ENCODE results near the gene SLX4IP. TPM values are rescaled to one million over a fixed set of nuclear protein-coding genes. Genes with fewer than 3 reads are reported as not detected.
A peak's percentile ranks its signal among the peaks of the same experiment; 100 is the strongest.

The SLX4IP gene
- total RNA-seq, 5 donors from 2014 or later (not counting 1 experiment from before 2014, with no cell fraction given), result 4.2 to 5.9 (median 5.2) TPM

DNA sequence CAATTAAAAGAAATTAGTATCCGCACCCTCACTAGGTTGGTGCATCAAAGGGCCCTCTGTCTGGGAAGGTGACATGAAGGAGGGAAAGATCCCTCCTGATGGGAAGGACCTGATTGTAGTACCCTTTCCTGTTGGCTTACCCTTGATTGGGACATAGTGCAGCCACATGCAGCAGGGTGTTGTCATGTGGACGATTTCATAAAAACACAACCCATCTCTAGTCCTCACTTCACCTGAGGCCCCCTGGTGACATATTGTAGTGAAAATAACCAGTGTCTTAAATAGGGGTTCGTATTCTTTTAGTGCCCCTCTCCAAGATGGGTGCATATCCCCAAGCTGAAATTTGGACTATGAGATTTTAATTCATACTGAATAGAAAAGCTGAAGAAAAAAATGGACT, 97.3 kb downstream of the SLX4IP start:
- CTCF ChIA-PET, result interaction anchor here in 1 of 2 donors (0.7 kb wide), 1 partner anchor 64 kb away, joined by 5 read pairs; no protein-coding TSS in a partner anchor
- peaks cover 0 to 9% (median 5%) of the 10 kb centered on the region in 3 donors for H3K4me1 Mint-ChIP-seq
- H3K27ac Mint-ChIP-seq, result no peak overlapping the region
- H3K27me3 Mint-ChIP-seq, result no peaks in the 10 kb centered on the region
- peaks cover 0 to 4% of the 10 kb centered on the region in 2 experiments for H3K4me1 ChIP-seq (ENCODE audit: control insufficient read depth in 1 of 2, extremely low read depth in 1 of 2, insufficient read depth in 2 of 2, low read length in 2 of 2)
- no CpG with 5 or more reads among the region's 3 CpGs for WGBS (ENCODE audit: insufficient coverage)
- no peaks in the 10 kb centered on the region for H3K36me3 ChIP-seq (ENCODE audit: control insufficient read depth in 2 of 2, extremely low read depth in 1 of 2, insufficient read depth in 1 of 2, low read length in 1 of 2)
- H3K9me3 Mint-ChIP-seq, result no peaks in the 10 kb centered on the region
- H3K4me3 ChIP-seq (ENCODE audit: control insufficient read depth in 1 of 2, extremely low read depth in 1 of 2, low read length in 1 of 2), result no peak overlapping the region
- H3K27me3 ChIP-seq (replicated peaks in 1 of 2; ENCODE audit: control insufficient read depth in 2 of 2, extremely low read depth in 1 of 2, insufficient read depth in 2 of 2, low read length in 1 of 2), result no peaks in the 10 kb centered on the region
- no peaks in the 10 kb centered on the region for H3K9me3 ChIP-seq
- H3K36me3 Mint-ChIP-seq, result peaks cover 2% of the 10 kb centered on the region
- DNase-seq (no peak), ATAC-seq (replicated peaks in 1 of 4) (no peak)
- H3K4me3 Mint-ChIP-seq, result no peak overlapping the region
- POLR2A ChIA-PET, result interaction anchor here in 1 of 2 donors (0.6 kb wide), 1 partner anchor 46 kb away, joined by 3 read pairs; no protein-coding TSS in a partner anchor
- H3K27ac ChIP-seq (ENCODE audit: low read length), result no peak overlapping the region

DNA sequence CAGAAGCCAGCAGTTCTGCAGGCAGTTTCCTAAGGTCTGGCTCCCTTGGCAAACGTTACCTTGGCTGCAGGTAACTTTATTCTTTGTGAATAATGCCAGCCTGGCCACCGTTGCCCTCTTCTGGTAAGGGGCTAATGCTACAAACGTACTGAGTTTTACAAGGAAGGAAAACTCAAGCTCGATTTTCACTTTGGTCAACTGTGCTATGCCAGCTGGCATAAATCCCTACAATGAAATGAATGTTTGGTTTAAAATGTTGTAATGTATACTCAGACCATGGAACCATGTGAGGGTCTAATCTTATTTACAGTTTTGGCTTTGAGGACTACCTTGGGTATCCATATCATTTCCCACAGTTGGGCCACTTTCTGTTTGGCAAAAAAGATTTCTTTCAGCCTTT, 101.4 kb downstream of the SLX4IP start:
- Histone ChIP-seq H3K36me3 (ENCODE audit: control insufficient read depth in 2 of 2, extremely low read depth in 1 of 2, insufficient read depth in 1 of 2, low read length in 1 of 2) (no peaks in the 10 kb centered on the region), H3K4me3 (ENCODE audit: control insufficient read depth in 1 of 2, extremely low read depth in 1 of 2, low read length in 1 of 2) (no peak overlapping the region), H3K9me3 (no peaks in the 10 kb centered on the region), H3K4me1 (ENCODE audit: control insufficient read depth in 1 of 2, extremely low read depth in 1 of 2, insufficient read depth in 2 of 2, low read length in 2 of 2) (peaks cover 4 to 9% of the 10 kb centered on the region in 2 experiments), H3K27ac (ENCODE audit: low read length) (no peak overlapping the region), H3K27me3 (replicated peaks in 1 of 2; ENCODE audit: control insufficient read depth in 2 of 2, extremely low read depth in 1 of 2, insufficient read depth in 2 of 2, low read length in 1 of 2) (no peaks in the 10 kb centered on the region)
- no peak overlapping the region for H3K27ac Mint-ChIP-seq
- POLR2A ChIA-PET, result interaction anchor here in 1 of 2 donors (0.6 kb wide), 1 partner anchor 71 kb away, joined by 3 read pairs; no protein-coding TSS in a partner anchor
- no peak overlapping the region for H3K4me3 Mint-ChIP-seq
- peak in 1 of 4 experiments; percentile 51 for ATAC-seq (replicated peaks in 1 of 4)
- H3K9me3 Mint-ChIP-seq, result no peaks in the 10 kb centered on the region
- CTCF ChIA-PET, result interaction anchor here (0.9 to 1.0 kb wide), 2 partner anchors 16 to 23 kb away, joined by 3 to 4 read pairs; no protein-coding TSS in a partner anchor
- peak in 12 of 35 experiments; percentile 4 to 37 (median 9) for DNase-seq
- no peaks in the 10 kb centered on the region for H3K27me3 Mint-ChIP-seq
- H3K4me1 Mint-ChIP-seq, result peaks cover 14 to 29% (median 20%) of the 10 kb centered on the region in 3 donors
- peaks cover 2% of the 10 kb centered on the region for H3K36me3 Mint-ChIP-seq
- WGBS (ENCODE audit: insufficient coverage), result 76% methylated on average over 3 of the region's 4 CpGs

DNA sequence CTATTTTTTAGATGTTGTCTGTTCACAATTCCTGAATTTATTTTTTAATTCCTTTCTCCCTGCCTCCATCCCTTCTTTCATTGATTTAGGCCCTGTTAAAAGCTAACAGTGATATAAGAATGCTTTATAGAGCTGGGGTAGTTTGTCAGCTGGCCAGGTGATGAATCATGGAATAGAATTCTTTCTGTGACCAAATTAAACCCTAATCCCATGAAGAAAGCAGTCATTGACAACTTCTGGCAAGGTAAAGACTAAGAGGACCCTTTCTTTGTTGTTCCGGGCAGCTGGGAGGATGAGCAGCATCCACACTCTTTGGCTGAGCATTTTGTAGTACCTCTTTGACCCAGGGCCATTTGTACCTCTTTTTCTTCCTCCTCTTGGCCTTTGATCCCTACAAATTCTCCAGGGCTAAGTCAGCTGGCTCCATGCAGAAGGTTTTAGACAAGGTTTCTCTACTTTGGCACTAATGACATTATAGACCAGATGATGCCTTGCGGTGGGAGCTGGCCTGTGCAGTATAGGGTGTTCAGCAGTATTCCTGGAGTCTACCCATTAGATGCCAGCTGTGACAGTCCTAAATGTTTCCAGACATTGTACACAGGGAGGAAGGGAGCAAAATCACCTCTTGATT, 102.9 kb downstream of the SLX4IP start:
- H3K9me3 ChIP-seq, result no peaks in the 10 kb centered on the region
- POLR2A ChIA-PET, result no interaction called here
- H3K36me3 ChIP-seq (ENCODE audit: control insufficient read depth in 2 of 2, extremely low read depth in 1 of 2, insufficient read depth in 1 of 2, low read length in 1 of 2), result no peaks in the 10 kb centered on the region
- H3K4me1 Mint-ChIP-seq, result peaks cover 19 to 39% (median 31%) of the 10 kb centered on the region in 3 donors
- no peak overlapping the region for H3K4me3 ChIP-seq (ENCODE audit: control insufficient read depth in 1 of 2, extremely low read depth in 1 of 2, low read length in 1 of 2)
- no peak overlapping the region for H3K27ac ChIP-seq (ENCODE audit: low read length)
- no peak overlapping the region for H3K4me3 Mint-ChIP-seq
- 100% methylated on average over 1 of the region's 2 CpGs for WGBS (ENCODE audit: insufficient coverage)
- ATAC-seq (replicated peaks in 1 of 4) (no peak), DNase-seq (no peak)
- no peaks in the 10 kb centered on the region for H3K27me3 ChIP-seq (replicated peaks in 1 of 2; ENCODE audit: control insufficient read depth in 2 of 2, extremely low read depth in 1 of 2, insufficient read depth in 2 of 2, low read length in 1 of 2)
- H3K36me3 Mint-ChIP-seq, result peaks cover 2% of the 10 kb centered on the region
- H3K27ac Mint-ChIP-seq, result no peak overlapping the region
- H3K4me1 ChIP-seq (ENCODE audit: control insufficient read depth in 1 of 2, extremely low read depth in 1 of 2, insufficient read depth in 2 of 2, low read length in 2 of 2), result peaks cover 4 to 9% of the 10 kb centered on the region in 2 experiments
- CTCF ChIA-PET, result no interaction called here
- no peaks in the 10 kb centered on the region for H3K27me3 Mint-ChIP-seq
- H3K9me3 Mint-ChIP-seq, result no peaks in the 10 kb centered on the region

DNA sequence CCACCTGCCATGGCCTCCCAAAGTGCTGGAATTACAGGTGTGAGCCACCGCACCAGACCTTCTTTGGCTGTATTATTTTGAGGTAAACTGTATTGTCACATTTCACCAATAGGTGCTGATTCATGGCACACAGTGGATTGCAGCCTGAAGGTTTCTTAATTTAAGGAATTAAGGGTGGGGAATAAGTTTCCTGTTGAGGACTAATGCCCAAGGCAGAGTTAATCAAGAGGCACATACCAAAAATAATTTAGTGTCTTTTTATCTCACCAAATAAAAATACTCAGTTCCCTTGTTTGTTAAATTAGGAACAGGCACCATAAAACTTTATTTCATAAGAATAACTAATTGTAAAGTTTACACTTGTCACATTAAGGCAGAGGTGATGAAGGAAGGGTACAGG, 103.7 kb downstream of the SLX4IP start:
- Histone ChIP-seq H3K27me3 (replicated peaks in 1 of 2; ENCODE audit: control insufficient read depth in 2 of 2, extremely low read depth in 1 of 2, insufficient read depth in 2 of 2, low read length in 1 of 2) (no peaks in the 10 kb centered on the region), H3K4me3 (ENCODE audit: control insufficient read depth in 1 of 2, extremely low read depth in 1 of 2, low read length in 1 of 2) (no peak overlapping the region), H3K36me3 (ENCODE audit: control insufficient read depth in 2 of 2, extremely low read depth in 1 of 2, insufficient read depth in 1 of 2, low read length in 1 of 2) (no peaks in the 10 kb centered on the region), H3K9me3 (no peaks in the 10 kb centered on the region), H3K27ac (ENCODE audit: low read length) (no peak overlapping the region), H3K4me1 (ENCODE audit: control insufficient read depth in 1 of 2, extremely low read depth in 1 of 2, insufficient read depth in 2 of 2, low read length in 2 of 2) (peaks cover 4 to 9% of the 10 kb centered on the region in 2 experiments)
- Mint-ChIP-seq H3K9me3 (no peaks in the 10 kb centered on the region), H3K4me3 (no peak overlapping the region), H3K4me1 (peaks cover 25 to 39% (median 31%) of the 10 kb centered on the region in 3 donors), H3K27me3 (no peaks in the 10 kb centered on the region), H3K27ac (no peak overlapping the region), H3K36me3 (peaks cover 2% of the 10 kb centered on the region)
- ChIA-PET POLR2A (no interaction called here), CTCF (no interaction called here)
- no peak for DNase-seq
- ATAC-seq (replicated peaks in 1 of 4), result no peak
- 57% methylated on average over 1 of the region's 1 CpG for WGBS (ENCODE audit: insufficient coverage)

DNA sequence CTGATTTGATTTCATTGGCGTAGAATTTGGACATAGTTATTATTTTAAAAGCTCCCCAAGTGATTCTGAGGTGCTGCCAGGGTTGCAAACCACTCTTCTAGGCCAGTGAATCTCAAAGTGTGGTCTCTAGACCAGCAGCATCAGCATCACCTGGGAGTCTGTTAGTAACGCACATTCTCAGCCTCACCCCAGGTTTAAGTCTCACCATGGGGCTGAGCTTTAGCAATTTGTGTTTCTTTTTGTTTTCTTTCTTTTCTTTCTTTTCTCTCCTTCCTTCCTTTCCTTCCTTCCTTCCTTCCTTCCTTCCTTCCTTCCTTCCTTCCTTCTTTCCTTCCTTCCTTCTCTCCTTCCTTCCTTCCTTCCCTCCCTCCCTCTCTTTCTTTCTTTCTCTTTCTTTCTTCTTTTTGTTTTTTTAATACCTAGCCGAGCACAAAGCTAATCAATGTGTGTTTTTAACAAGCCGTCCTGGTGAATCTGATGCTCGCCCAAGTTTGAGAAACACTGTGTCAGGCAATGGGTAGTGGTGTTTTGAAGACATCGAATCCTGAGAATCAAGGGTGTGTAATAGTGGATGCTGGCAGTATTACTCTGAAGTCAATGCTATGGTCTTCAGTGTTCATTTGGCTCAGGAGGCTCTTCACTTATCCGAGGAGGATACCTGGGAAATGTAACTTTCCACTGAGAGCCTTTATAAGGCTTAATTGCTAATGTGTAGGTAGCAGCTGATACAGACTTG, 104.9 kb downstream of the SLX4IP start:
- Mint-ChIP-seq H3K36me3 (no peaks in the 10 kb centered on the region), H3K9me3 (no peaks in the 10 kb centered on the region), H3K4me1 (peaks cover 25 to 39% (median 34%) of the 10 kb centered on the region in 3 donors), H3K27ac (peak overlapping the region; percentile 17 to 63), H3K27me3 (no peaks in the 10 kb centered on the region), H3K4me3 (peak overlapping the region in 1 of 3 donors; percentile 20)
- no peak for ATAC-seq (replicated peaks in 1 of 4)
- no peaks in the 10 kb centered on the region for H3K9me3 ChIP-seq
- no peak for DNase-seq
- no peaks in the 10 kb centered on the region for H3K36me3 ChIP-seq (ENCODE audit: control insufficient read depth in 2 of 2, extremely low read depth in 1 of 2, insufficient read depth in 1 of 2, low read length in 1 of 2)
- H3K27me3 ChIP-seq (replicated peaks in 1 of 2; ENCODE audit: control insufficient read depth in 2 of 2, extremely low read depth in 1 of 2, insufficient read depth in 2 of 2, low read length in 1 of 2), result no peaks in the 10 kb centered on the region
- ChIA-PET POLR2A (no interaction called here), CTCF (interaction anchor here in 1 of 2 donors (0.7 kb wide), 1 partner anchor 87 kb away, joined by 3 read pairs; no protein-coding TSS in a partner anchor)
- no peak overlapping the region for H3K4me3 ChIP-seq (ENCODE audit: control insufficient read depth in 1 of 2, extremely low read depth in 1 of 2, low read length in 1 of 2)
- 98% methylated on average over 4 of the region's 7 CpGs for WGBS (ENCODE audit: insufficient coverage)
- no peak overlapping the region for H3K27ac ChIP-seq (ENCODE audit: low read length)
- peaks cover 4 to 9% of the 10 kb centered on the region in 2 experiments for H3K4me1 ChIP-seq (ENCODE audit: control insufficient read depth in 1 of 2, extremely low read depth in 1 of 2, insufficient read depth in 2 of 2, low read length in 2 of 2)

DNA sequence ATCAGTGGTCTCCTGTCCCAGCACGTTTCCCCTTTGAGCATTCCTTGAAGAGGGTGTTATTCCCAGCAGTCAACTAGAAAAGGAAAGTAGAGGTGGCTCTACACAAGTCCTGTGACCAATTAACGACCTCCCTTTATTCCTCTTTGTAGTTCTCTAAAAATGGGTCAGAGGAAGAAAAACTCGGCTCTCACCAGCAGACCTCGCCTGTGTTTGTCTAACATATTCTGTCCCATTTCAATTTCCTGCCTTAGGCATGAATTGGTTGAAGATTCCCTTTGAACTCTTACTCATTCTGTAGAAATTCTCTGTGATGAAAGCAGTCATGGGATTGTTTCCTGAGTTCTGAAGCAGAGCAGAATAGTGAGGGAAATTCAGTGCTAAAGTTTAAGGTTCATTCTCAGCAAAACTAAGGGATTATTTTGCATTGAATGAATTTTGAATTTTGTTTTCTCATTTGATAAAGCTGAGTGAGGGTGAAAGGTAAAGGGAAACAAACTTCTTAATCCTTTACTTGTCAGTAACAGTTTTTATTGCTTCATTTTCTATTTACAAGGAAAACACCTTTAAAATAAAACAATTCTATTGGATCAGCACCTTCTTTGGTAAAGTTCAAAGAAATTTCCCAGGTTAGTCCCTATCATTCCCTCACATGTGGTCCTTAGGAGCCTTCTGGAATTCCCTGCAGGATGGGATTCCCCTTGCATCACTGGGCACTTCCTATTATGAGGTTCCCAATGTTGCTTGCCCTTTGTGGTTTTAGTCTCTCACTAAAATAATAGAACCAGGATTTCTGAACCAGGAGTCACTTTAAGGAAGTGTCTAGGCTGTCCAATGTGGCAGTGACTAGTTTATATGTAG, 105.8 kb downstream of the SLX4IP start:
- Histone ChIP-seq H3K36me3 (ENCODE audit: control insufficient read depth in 2 of 2, extremely low read depth in 1 of 2, insufficient read depth in 1 of 2, low read length in 1 of 2) (no peaks in the 10 kb centered on the region), H3K27ac (ENCODE audit: low read length) (no peak overlapping the region), H3K4me1 (ENCODE audit: control insufficient read depth in 1 of 2, extremely low read depth in 1 of 2, insufficient read depth in 2 of 2, low read length in 2 of 2) (peaks cover 4 to 9% of the 10 kb centered on the region in 2 experiments), H3K9me3 (no peaks in the 10 kb centered on the region), H3K27me3 (replicated peaks in 1 of 2; ENCODE audit: control insufficient read depth in 2 of 2, extremely low read depth in 1 of 2, insufficient read depth in 2 of 2, low read length in 1 of 2) (no peaks in the 10 kb centered on the region), H3K4me3 (ENCODE audit: control insufficient read depth in 1 of 2, extremely low read depth in 1 of 2, low read length in 1 of 2) (no peak overlapping the region)
- DNase-seq, result no peak
- peak overlapping the region; percentile 47 to 63 for H3K27ac Mint-ChIP-seq
- no peaks in the 10 kb centered on the region for H3K27me3 Mint-ChIP-seq
- no peak for ATAC-seq (replicated peaks in 1 of 4)
- peaks cover 25 to 37% (median 34%) of the 10 kb centered on the region in 3 donors for H3K4me1 Mint-ChIP-seq
- H3K4me3 Mint-ChIP-seq, result peak overlapping the region in 1 of 3 donors; percentile 20
- H3K36me3 Mint-ChIP-seq, result no peaks in the 10 kb centered on the region
- WGBS (ENCODE audit: insufficient coverage), result no CpG with 5 or more reads among the region's 4 CpGs
- ChIA-PET CTCF (interaction anchor here in 1 of 2 donors (0.7 kb wide), 1 partner anchor 88 kb away, joined by 3 read pairs; no protein-coding TSS in a partner anchor), POLR2A (no interaction called here)
- H3K9me3 Mint-ChIP-seq, result no peaks in the 10 kb centered on the region
